SK-N-SH (cell line): ENCODE measurements around the gene PDLIM5. TPM values are rescaled to one million over a fixed set of nuclear protein-coding genes. Genes with fewer than 3 reads are reported as not detected.

ENCODE experiments used
- CTCF ChIA-PET: fragments of 300-600, 350-600 bp; formaldehyde crosslinking; extraction: SDS; loops from one replicate; lab custom pipeline; 2021; lab: Yijun Ruan, JAX
- POLR2A ChIA-PET: fragments of 350-600 bp; sonication (Branson Sonifier 250); formaldehyde crosslinking; extraction: SDS; loops from one replicate; lab custom pipeline; 2020; ENCODE audit warnings: antibody characterized with exemption, inconsistent platforms; lab: Yijun Ruan, JAX
- DNase-seq: peaks from one replicate; pipeline ENCODE4 v3.0.0; 2012
- H2AFZ ChIP-seq: fragments of 200-600 bp; sonication (generic); 2 replicates; pipeline ENCODE4 v1.8.1; 2016; ENCODE audit warnings: antibody characterized with exemption, mild to moderate bottlenecking, low read depth
- H3F3A ChIP-seq: fragments of 200-600 bp; sonication (generic); replicated peaks from 2 replicates; pipeline ENCODE3; 2016; ENCODE audit warnings: antibody characterized with exemption, mild to moderate bottlenecking; ENCODE audit not compliant: insufficient read depth
- H3K27ac ChIP-seq, 2 experiments: fragments of 200-500 bp in 1 of 2; fragments of 200-600 bp in 1 of 2; sonication (Bioruptor generic) in 1 of 2; sonication (generic), shearing (Covaris generic) in 1 of 2; 2 replicates each; pipeline versions ENCODE4 v1.5.1 to v1.6.1; 2014 to 2016; ENCODE audit warnings: low read depth in 2 of 2, inconsistent platforms in 1 of 2, low read length in 1 of 2, mild to moderate bottlenecking in 1 of 2, mixed read lengths in 1 of 2
- H3K27me3 ChIP-seq: fragments of 200-600 bp; sonication (generic), shearing (Covaris generic); 2 replicates; pipeline ENCODE4 v1.6.1; 2016; ENCODE audit warnings: mixed run types; ENCODE audit not compliant: insufficient read depth
- H3K36me3 ChIP-seq, 2 experiments: fragments of 200-500 bp in 1 of 2; fragments of 200-600 bp in 1 of 2; sonication (Bioruptor generic) in 1 of 2; sonication (generic) in 1 of 2; replicated peaks in 1 of 2; 2 replicates each; pipeline versions ENCODE3 to v1.5.1; 2014 to 2016; ENCODE audit warnings: low read length in 1 of 2, mild to moderate bottlenecking in 1 of 2; ENCODE audit not compliant: insufficient read depth in 2 of 2, control insufficient read depth in 1 of 2
- H3K4me1 ChIP-seq, 2 experiments: fragments of 200-500 bp in 1 of 2; fragments of 200-600 bp in 1 of 2; sonication (Bioruptor generic) in 1 of 2; sonication (generic), shearing (Covaris generic) in 1 of 2; 2 replicates each; pipeline versions ENCODE4 v1.5.1 to v1.6.1; 2014 to 2016; ENCODE audit warnings: low read depth in 1 of 2, low read length in 1 of 2, mixed run types in 1 of 2; ENCODE audit not compliant: insufficient read depth in 2 of 2, control insufficient read depth in 1 of 2
- H3K4me2 ChIP-seq: fragments of 200-600 bp; sonication (generic), shearing (Covaris generic); 2 replicates; pipeline ENCODE4 v1.6.1; 2017; ENCODE audit warnings: mixed run types
- H3K4me3 ChIP-seq, 2 experiments: fragments of 200-500 bp in 1 of 2; fragments of 200-600 bp in 1 of 2; sonication (Bioruptor generic) in 1 of 2; sonication (generic), shearing (Covaris generic) in 1 of 2; 2 replicates each; pipeline versions ENCODE4 v1.5.1 to v1.8.1; 2014 to 2016; ENCODE audit warnings: low read depth in 2 of 2, inconsistent platforms in 1 of 2, low read length in 1 of 2, mild to moderate bottlenecking in 1 of 2, mixed read lengths in 1 of 2, moderate library complexity in 1 of 2
- H3K79me2 ChIP-seq: fragments of 200-600 bp; sonication (generic); 2 replicates; pipeline ENCODE4 v1.8.1; 2017; ENCODE audit warnings: mild to moderate bottlenecking; ENCODE audit not compliant: insufficient read depth
- H3K9ac ChIP-seq: fragments of 200-600 bp; sonication (generic); 2 replicates; pipeline ENCODE4 v1.6.1; 2017; ENCODE audit warnings: mixed run types
- H3K9me2 ChIP-seq: fragments of 200-600 bp; sonication (generic); 2 replicates; pipeline ENCODE4 v1.6.1; 2017; ENCODE audit warnings: mixed run types
- H3K9me3 ChIP-seq: fragments of 200-600 bp; sonication (generic); 2 replicates; pipeline ENCODE4 v1.6.1; 2017; ENCODE audit warnings: mixed run types, mild to moderate bottlenecking, moderate library complexity
- H4K20me1 ChIP-seq: fragments of 200-600 bp; sonication (generic); 2 replicates; pipeline ENCODE4 v1.6.1; 2017; ENCODE audit warnings: mild to moderate bottlenecking, mixed run types; ENCODE audit not compliant: insufficient read depth
- CTCF ChIP-seq: fragments of 200-600 bp; sonication (generic); IDR thresholded peaks from 2 replicates; pipeline ENCODE4 v1.6.1; 2017; ENCODE audit warnings: antibody characterized with exemption, mild to moderate bottlenecking, moderate library complexity
- ELF1 ChIP-seq: IDR thresholded peaks from 2 replicates; pipeline ENCODE4 v1.4.0; 2012
- EP300 ChIP-seq, 2 experiments: IDR thresholded peaks; 2 replicates each; pipeline versions ENCODE4 v1.4.0 to v1.6.1; 2012; ENCODE audit warnings: borderline replicate concordance in 1 of 2, low read depth in 1 of 2, low read length in 1 of 2
- EZH2phosphoT487 ChIP-seq: fragments of 200-600 bp; sonication (generic); IDR thresholded peaks from 2 replicates; pipeline ENCODE4 v1.6.1; 2017; ENCODE audit warnings: low read depth, mixed run types, mild to moderate bottlenecking, antibody characterized with exemption, moderate library complexity, borderline replicate concordance
- FOXJ3 ChIP-seq: sonication (generic); formaldehyde crosslinking; IDR thresholded peaks from 2 replicates; pipeline ENCODE4 v1.5.1; 2020; ENCODE audit warnings: mild to moderate bottlenecking, missing genetic modification reagents
- GABPA ChIP-seq: IDR thresholded peaks from 2 replicates; pipeline ENCODE4 v1.4.0; 2012; ENCODE audit warnings: low read depth, mild to moderate bottlenecking
- GATA2 ChIP-seq: sonication (generic); formaldehyde crosslinking; IDR thresholded peaks from 2 replicates; pipeline ENCODE4 v1.5.0; 2020; ENCODE audit warnings: mild to moderate bottlenecking, missing genetic modification reagents
- IRF3 ChIP-seq: fragments of 150-350 bp; IDR thresholded peaks from 2 replicates; pipeline ENCODE4 v1.6.1; 2016; ENCODE audit warnings: mild to moderate bottlenecking, low read depth, low read length
- JUND ChIP-seq: IDR thresholded peaks from 2 replicates; pipeline ENCODE4 v1.4.0; 2012
- MAX ChIP-seq: IDR thresholded peaks from 2 replicates; pipeline ENCODE4 v1.4.0; 2012; ENCODE audit warnings: low read depth
- NRF1 ChIP-seq: IDR thresholded peaks from 2 replicates; pipeline ENCODE4 v1.6.1; 2012; ENCODE audit warnings: low read depth, mild to moderate bottlenecking, low read length
- PBX3 ChIP-seq: IDR thresholded peaks from 2 replicates; pipeline ENCODE4; 2012
- RCOR1 ChIP-seq: fragments of 150-350 bp; IDR thresholded peaks from 2 replicates; pipeline ENCODE4 v1.6.1; 2017; ENCODE audit warnings: antibody characterized with exemption, low read length
- REST ChIP-seq: IDR thresholded peaks from 2 replicates; pipeline ENCODE4 v1.6.1; 2012; ENCODE audit warnings: mild to moderate bottlenecking, low read depth, low read length, moderate library complexity
- TCF12 ChIP-seq: IDR thresholded peaks from 2 replicates; pipeline ENCODE4 v1.4.0; 2012
- TEAD4 ChIP-seq: IDR thresholded peaks from 2 replicates; pipeline ENCODE4 v1.4.0; 2012; ENCODE audit warnings: mild to moderate bottlenecking, borderline replicate concordance; ENCODE audit not compliant: insufficient read depth
- USF1 ChIP-seq: IDR thresholded peaks from 2 replicates; pipeline ENCODE4 v1.4.0; 2012; ENCODE audit warnings: low read depth, borderline replicate concordance
- USF2 ChIP-seq: fragments of 150-350 bp; IDR thresholded peaks from 2 replicates; pipeline ENCODE4 v1.6.1; 2017; ENCODE audit warnings: antibody characterized with exemption, low read length, low read depth, borderline replicate concordance
- ZBTB33 ChIP-seq: IDR thresholded peaks from 2 replicates; pipeline ENCODE4 v1.4.0; 2012; ENCODE audit warnings: low read depth, borderline replicate concordance
- WGBS: methylation state at CpG from one replicate; pipeline ENCODE4 v1.1.6; 2017; ENCODE audit warnings: low lambda C conversion rate; 5-methylcytosine and 5-hydroxymethylcytosine counted together
- polyA plus RNA-seq, 3 experiments: library from polyadenylated mRNA; depleted of rRNA; stranded (reverse); fragments of >200 nt; gene quantifications; 2 replicates each; pipeline ENCODE4 v1.2.3, GENCODE V29; 2012

PDLIM5 gene
- polyA plus RNA-seq, 1 of the 3 experiments (the other 2 are of a cell fraction) = 36.7 TPM

- Histone ChIP-seq H3K4me2 (no peak overlapping the region), H3F3A (no peaks in the 10 kb centered on the region), H2AFZ (no peak overlapping the region), H3K4me1 (no peaks in the 10 kb centered on the region), H3K9me2 (no peaks in the 10 kb centered on the region), H3K27me3 (no peaks in the 10 kb centered on the region), H3K36me3 (no peaks in the 10 kb centered on the region), H4K20me1 (no peaks in the 10 kb centered on the region), H3K9ac (no peak overlapping the region), H3K9me3 (peaks cover 3% of the 10 kb centered on the region), H3K4me3 (no peak overlapping the region), H3K79me2 (no peaks in the 10 kb centered on the region), H3K27ac (no peak overlapping the region)
- ChIA-PET POLR2A (no interaction called here), CTCF (interaction anchor here (1.2 to 2.9 kb wide), 2 partner anchors 11 to 24 kb away, joined by 3 to 11 read pairs; no protein-coding TSS in a partner anchor)
- no peak for DNase-seq
- TF ChIP-seq NRF1 (no peak), GATA2 (no peak), RCOR1 (no peak), USF1 (no peak), TEAD4 (no peak), MAX (no peak), CTCF (no peak), ELF1 (no peak), TCF12 (no peak), REST (no peak), PBX3 (no peak), USF2 (no peak), GABPA (no peak), ZBTB33 (no peak), JUND (no peak), FOXJ3 (CRISPR knock-in tag) (no peak), EZH2phosphoT487 (no peak), IRF3 (no peak), EP300 (IDR thresholded peaks at IDR 0.05; ENCODE audit: borderline replicate concordance in 1 of 2, low read depth in 1 of 2, low read length in 1 of 2) (no peak)
- WGBS = 79% methylated on average over 3 of the region's 3 CpGs
Measured at GRCh38 chr4:94431388-94431787, 20.4 kb upstream of the PDLIM5 start.
